ENCODE results near the gene LNPEP. TPM values are rescaled to one million over a fixed set of nuclear protein-coding genes. Genes with fewer than 3 reads are reported as not detected.

LNPEP gene
- 10 to 100 TPM in 3 of 4 donors, 1 to 10 TPM in 1; 7.2 to 40.5 (median 34.8) TPM for total RNA-seq

DNA sequence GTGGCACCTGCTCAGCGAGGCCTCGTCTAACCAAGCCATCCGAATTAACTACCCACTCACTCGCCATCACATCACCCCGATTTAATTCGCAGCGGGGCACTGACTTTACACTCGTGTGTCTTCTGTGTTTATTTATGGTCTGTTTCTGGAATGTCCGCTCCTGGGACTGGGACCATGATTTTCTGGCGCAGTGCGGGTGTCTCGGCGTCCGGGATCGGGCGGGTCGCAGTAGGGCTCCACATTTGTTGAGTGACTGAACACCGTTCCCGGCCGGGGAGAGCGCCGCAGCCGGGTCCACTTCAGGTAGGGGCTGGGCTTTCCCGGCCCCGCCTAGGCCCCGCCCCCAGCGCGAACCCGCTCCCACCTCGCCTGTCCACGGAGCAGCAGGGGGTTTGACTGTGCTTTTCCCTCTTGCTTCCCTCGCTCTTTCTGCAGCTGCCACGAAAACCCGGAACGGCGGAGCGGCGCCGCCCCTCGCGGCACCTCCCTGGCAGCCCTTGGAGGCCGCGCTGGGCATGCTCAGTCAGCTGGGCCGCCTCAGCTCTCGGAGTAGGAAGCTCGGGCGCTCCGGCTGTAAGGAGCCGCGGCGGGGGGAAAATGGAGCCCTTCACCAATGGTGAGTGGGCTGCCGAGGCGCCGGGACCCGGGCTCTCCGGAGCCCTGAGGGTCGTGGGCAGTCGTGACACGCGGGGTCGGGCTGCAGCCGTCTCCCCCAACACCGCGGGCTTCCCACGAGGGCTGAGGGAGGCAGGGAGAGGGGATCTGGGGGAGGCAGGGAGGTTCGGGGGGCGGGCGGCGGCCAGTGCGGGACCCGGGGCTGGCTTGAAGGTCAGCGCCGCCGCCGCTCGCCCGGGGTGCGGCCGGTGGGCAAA, at the start of gene LNPEP:
TSS of gene LNPEP (plus strand) at position 522 of the 872 bp plus-strand sequence. CDS start at position 598, 76 bp downstream.
- peaks cover 14 to 51% (median 25%) of the 10 kb centered on the region in 4 donors for H3K4me1 ChIP-seq
- intact Hi-C loops (cut with DNase I; ENCODE audit: low total_unique reads) (loop anchor here (1.0 kb wide), 1 partner anchor 273 kb away; the partner anchor contains the start of gene CAST), in situ Hi-C loops (cut with MboI; ENCODE audit: low pct_ligation_motif_present in 1 of 4, low pct_unique_long_range_greater_than_20kb in 1 of 4, low sequenced_read_pairs in 3 of 4) (no loop called here)
- no peaks in the 10 kb centered on the region for H3K36me3 ChIP-seq
- H3K27me3 ChIP-seq = no peaks in the 10 kb centered on the region
- WGBS, 2 donors (ENCODE audit: low coverage in 1 of 2) = 1% methylated on average over 60 of the region's 79 CpGs; no CpG with 5 or more reads in 1 of the 2 donors
- peak; percentile 89 to 94 (median 92) for TF ChIP-seq POLR2AphosphoS5 (IDR thresholded peaks at IDR 0.05)
- TF ChIP-seq POLR2A (IDR thresholded peaks at IDR 0.05) = peak; percentile 82
- TF ChIP-seq EP300 (IDR thresholded peaks at IDR 0.05; ENCODE audit: low read depth) = no peak
- TF ChIP-seq, protein P1, sequence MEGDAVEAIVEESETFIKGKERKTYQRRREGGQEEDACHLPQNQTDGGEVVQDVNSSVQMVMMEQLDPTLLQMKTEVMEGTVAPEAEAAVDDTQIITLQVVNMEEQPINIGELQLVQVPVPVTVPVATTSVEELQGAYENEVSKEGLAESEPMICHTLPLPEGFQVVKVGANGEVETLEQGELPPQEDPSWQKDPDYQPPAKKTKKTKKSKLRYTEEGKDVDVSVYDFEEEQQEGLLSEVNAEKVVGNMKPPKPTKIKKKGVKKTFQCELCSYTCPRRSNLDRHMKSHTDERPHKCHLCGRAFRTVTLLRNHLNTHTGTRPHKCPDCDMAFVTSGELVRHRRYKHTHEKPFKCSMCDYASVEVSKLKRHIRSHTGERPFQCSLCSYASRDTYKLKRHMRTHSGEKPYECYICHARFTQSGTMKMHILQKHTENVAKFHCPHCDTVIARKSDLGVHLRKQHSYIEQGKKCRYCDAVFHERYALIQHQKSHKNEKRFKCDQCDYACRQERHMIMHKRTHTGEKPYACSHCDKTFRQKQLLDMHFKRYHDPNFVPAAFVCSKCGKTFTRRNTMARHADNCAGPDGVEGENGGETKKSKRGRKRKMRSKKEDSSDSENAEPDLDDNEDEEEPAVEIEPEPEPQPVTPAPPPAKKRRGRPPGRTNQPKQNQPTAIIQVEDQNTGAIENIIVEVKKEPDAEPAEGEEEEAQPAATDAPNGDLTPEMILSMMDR (IDR thresholded peaks at IDR 0.05) = no peak
- H3K27ac ChIP-seq = peak within 1 kb of the TSS; percentile 97 to 99 (median 98)
- H3K4me3 ChIP-seq = peak within 1 kb of the TSS; percentile 81 to 90 (median 88)
- no peaks in the 10 kb centered on the region for H3K9me3 ChIP-seq
- DNase-seq = peak; percentile 98

DNA sequence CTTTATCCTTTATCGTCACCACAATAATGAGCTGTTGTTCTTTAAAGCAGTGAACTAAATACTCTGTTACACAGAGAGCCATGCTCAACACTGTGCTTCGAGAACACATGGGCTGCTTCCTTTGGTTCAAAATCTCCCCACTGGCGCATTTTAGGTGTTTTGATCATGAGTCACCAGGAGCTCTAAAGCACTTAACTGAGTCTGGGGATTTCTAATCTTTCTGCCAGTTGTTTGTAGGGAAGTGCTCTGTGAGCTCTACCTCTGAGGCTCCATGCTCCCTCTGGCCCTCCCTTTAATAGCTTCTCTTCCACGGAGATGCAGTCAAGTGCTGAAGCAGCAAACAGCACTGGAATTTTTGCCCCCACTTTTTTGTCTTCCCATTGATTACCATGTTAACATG, 42.5 kb upstream of the LNPEP start:
- no peaks in the 10 kb centered on the region for H3K9me3 ChIP-seq
- in situ Hi-C loops (cut with MboI; ENCODE audit: low pct_ligation_motif_present in 1 of 4, low pct_unique_long_range_greater_than_20kb in 1 of 4, low sequenced_read_pairs in 3 of 4) = no loop called here
- intact Hi-C loops (cut with DNase I; ENCODE audit: low total_unique reads) = no loop called here
- TF ChIP-seq, protein P1 (IDR thresholded peaks at IDR 0.05) = no peak
- TF ChIP-seq POLR2A (IDR thresholded peaks at IDR 0.05) = no peak
- TF ChIP-seq EP300 (IDR thresholded peaks at IDR 0.05; ENCODE audit: low read depth) = no peak
- no peak for TF ChIP-seq POLR2AphosphoS5 (IDR thresholded peaks at IDR 0.05)
- H3K27me3 ChIP-seq = no peaks in the 10 kb centered on the region
- H3K4me3 ChIP-seq = no peak overlapping the region
- H3K27ac ChIP-seq = no peak overlapping the region
- H3K36me3 ChIP-seq = peaks cover 0 to 35% (median 4%) of the 10 kb centered on the region in 4 donors
- no peak for DNase-seq
- H3K4me1 ChIP-seq = no peaks in the 10 kb centered on the region
- WGBS, 2 donors (ENCODE audit: low coverage in 1 of 2) = 75 to 80% methylated on average over 4 of the region's 4 CpGs

DNA sequence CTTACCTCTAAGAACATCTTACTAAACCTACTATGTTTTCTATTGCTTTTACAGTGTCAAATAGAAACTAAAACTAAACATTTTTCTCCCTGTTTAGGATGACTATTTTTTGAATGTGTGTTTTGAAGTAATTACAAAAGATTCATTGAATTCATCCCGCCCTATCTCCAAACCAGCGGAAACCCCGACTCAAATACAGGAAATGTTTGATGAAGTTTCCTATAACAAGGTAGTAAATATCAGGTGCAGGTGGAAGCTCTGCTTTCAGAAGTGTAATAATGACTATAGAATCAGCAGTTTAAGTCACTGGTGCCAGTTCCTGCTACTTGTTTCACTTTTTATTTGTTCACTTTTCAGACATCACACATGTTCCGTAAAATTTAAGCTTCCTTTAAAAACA, 39.6 kb upstream of the LNPEP start:
- WGBS, 2 donors (ENCODE audit: low coverage in 1 of 2) = 57 to 61% methylated on average over 4 of the region's 4 CpGs
- Histone ChIP-seq H3K4me3 (no peak overlapping the region), H3K27me3 (no peaks in the 10 kb centered on the region), H3K36me3 (peaks cover 0 to 26% (median 6%) of the 10 kb centered on the region in 4 donors), H3K27ac (peak overlapping the region in 1 of 4 donors; percentile 25), H3K9me3 (no peaks in the 10 kb centered on the region), H3K4me1 (no peaks in the 10 kb centered on the region)
- TF ChIP-seq EP300 (IDR thresholded peaks at IDR 0.05; ENCODE audit: low read depth) (no peak), POLR2A (IDR thresholded peaks at IDR 0.05) (no peak), POLR2AphosphoS5 (IDR thresholded peaks at IDR 0.05) (no peak)
- TF ChIP-seq, protein P1 (IDR thresholded peaks at IDR 0.05) = no peak
- intact Hi-C loops (cut with DNase I; ENCODE audit: low total_unique reads) = no loop called here
- in situ Hi-C loops (cut with MboI; ENCODE audit: low pct_ligation_motif_present in 1 of 4, low pct_unique_long_range_greater_than_20kb in 1 of 4, low sequenced_read_pairs in 3 of 4) = no loop called here
- no peak for DNase-seq

DNA sequence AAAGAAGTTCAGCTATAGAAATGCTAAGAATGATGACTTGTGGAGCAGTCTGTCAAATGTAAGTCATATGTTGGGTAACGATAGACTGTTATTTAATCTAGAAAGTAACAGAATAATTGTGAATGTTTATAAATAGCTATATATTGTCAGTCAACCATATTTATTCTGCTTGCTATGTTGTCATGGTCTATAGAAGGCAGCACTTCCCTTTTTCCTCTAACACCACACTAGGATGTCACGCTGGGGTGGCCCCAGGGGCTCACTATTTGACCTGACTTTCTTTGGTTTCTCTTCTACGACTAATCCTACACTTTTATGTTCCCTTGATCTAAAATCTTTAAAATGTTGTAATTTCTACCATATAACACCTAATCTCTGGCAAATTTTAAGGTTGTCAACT, 39.1 kb upstream of the LNPEP start:
- DNase-seq = peak; percentile 15
- Histone ChIP-seq H3K9me3 (no peaks in the 10 kb centered on the region), H3K4me3 (no peak overlapping the region), H3K4me1 (no peaks in the 10 kb centered on the region), H3K27ac (no peak overlapping the region), H3K27me3 (no peaks in the 10 kb centered on the region), H3K36me3 (peaks cover 0 to 29% (median 5%) of the 10 kb centered on the region in 4 donors)
- TF ChIP-seq POLR2A (IDR thresholded peaks at IDR 0.05) (no peak), POLR2AphosphoS5 (IDR thresholded peaks at IDR 0.05) (no peak), EP300 (IDR thresholded peaks at IDR 0.05; ENCODE audit: low read depth) (no peak)
- TF ChIP-seq, protein P1 (IDR thresholded peaks at IDR 0.05) = no peak
- intact Hi-C loops (cut with DNase I; ENCODE audit: low total_unique reads) = no loop called here
- in situ Hi-C loops (cut with MboI; ENCODE audit: low pct_ligation_motif_present in 1 of 4, low pct_unique_long_range_greater_than_20kb in 1 of 4, low sequenced_read_pairs in 3 of 4) = no loop called here
- 57 to 78% methylated on average over 3 of the region's 3 CpGs for WGBS, 2 donors (ENCODE audit: low coverage in 1 of 2)
